Measurements from ENCODE around the gene SCAPER. TPM values are rescaled to one million over a fixed set of nuclear protein-coding genes. Genes with fewer than 3 reads are reported as not detected.

The SCAPER gene
- total RNA-seq, 4 donors from 2014 or later, result 18.7 to 22.4 (median 19.2) TPM

DNA sequence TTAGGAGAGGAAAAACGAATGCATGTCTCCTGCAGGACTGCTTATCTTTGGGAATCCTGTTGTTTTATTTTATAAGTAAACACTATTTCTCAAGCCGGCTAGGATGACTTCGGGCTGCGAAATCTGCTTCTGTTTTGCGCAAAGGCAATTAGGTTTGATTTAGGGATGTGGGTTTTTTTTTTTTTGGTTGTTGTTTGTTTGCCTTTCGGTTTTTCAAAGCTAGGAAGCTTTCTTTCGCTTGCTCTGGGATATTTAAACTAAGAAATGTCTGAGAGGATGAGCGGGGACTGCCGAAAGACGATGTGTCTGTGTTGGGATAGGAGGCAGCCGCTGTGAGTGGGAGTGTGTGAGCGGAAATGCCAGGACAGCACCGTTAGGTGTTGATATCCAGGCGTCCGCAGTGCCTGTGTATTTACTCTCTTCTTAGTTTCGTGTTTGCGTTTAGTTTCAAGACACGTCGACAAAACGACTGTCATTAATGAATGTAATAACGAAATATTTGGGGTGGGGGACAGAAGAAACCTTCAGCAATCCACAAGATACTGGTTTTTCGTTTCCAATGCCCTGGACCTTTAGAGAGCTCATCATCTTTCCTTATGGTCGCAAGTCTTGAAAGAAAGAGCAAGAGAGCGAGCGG is 568.0 kb downstream of the SCAPER start:
- DNase-seq (ENCODE audit: extremely low spot score), result no peak
- Histone ChIP-seq H3K4me1 (peaks cover 53 to 71% (median 68%) of the 10 kb centered on the region in 4 donors), H3K36me3 (peaks cover 0 to 20% (median 7%) of the 10 kb centered on the region in 4 donors), H3K27ac (replicated peaks in 1 of 4) (peak overlapping the region; percentile 78 to 82 (median 80)), H3K4me3 (peak overlapping the region; percentile 52 to 68 (median 57)), H3K9me3 (no peaks in the 10 kb centered on the region), H3K27me3 (peaks cover 0 to 91% (median 3%) of the 10 kb centered on the region in 4 donors)
- intact Hi-C loops (cut with DNase I), result no loop called here
- TF ChIP-seq, protein P1, sequence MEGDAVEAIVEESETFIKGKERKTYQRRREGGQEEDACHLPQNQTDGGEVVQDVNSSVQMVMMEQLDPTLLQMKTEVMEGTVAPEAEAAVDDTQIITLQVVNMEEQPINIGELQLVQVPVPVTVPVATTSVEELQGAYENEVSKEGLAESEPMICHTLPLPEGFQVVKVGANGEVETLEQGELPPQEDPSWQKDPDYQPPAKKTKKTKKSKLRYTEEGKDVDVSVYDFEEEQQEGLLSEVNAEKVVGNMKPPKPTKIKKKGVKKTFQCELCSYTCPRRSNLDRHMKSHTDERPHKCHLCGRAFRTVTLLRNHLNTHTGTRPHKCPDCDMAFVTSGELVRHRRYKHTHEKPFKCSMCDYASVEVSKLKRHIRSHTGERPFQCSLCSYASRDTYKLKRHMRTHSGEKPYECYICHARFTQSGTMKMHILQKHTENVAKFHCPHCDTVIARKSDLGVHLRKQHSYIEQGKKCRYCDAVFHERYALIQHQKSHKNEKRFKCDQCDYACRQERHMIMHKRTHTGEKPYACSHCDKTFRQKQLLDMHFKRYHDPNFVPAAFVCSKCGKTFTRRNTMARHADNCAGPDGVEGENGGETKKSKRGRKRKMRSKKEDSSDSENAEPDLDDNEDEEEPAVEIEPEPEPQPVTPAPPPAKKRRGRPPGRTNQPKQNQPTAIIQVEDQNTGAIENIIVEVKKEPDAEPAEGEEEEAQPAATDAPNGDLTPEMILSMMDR (IDR thresholded peaks at IDR 0.05), result no peak
- TF ChIP-seq POLR2AphosphoS5 (IDR thresholded peaks at IDR 0.05) (no peak), POLR2A (IDR thresholded peaks at IDR 0.05; ENCODE audit: low read depth) (no peak), EP300 (IDR thresholded peaks at IDR 0.05) (no peak)
- WGBS, result 5% methylated on average over 23 of the region's 25 CpGs

DNA sequence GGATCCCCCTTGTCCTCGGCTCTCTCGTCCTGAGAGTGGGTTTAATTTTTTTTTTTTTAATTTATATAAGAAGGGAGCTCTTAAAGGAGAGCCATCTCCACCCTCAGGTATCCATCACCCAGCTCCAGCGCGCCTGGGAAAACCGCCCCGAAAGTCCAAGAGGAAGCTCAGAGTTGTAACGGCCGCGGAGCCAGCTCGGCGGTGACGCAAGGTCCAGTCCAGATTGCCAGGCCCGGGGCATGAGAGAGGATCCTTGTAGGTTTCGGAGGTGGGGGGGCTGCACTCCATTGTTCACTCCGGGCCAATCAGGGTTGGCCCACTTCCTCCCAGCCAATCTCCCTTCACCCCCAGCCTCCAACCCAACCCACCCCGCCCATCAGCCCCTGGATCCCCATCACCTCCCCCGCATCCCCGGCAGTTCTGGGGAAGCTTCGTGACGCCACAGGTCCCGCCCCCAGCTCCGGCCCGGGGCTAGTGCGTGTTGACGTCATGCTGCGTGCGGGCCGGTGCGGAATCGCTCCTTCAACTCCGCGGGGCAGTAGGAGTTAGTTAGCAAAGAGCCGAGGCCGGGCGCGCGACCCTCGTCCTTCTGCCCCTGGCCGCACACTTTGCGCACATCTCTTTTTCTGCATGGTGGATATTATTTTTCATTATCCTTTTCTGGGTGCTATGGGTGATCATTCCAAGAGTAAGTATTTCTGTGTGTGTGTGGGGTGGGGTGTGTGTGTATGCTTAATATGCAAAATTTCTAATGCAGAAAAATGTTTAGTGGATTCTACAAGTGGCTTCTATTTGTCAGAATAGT is 568.7 kb downstream of the SCAPER start, which contains the start of gene ISL2:
Gene ISL2 (plus strand): TSS at position 520 of the 805 bp plus-strand sequence. CDS start 111 bp downstream, at position 631.
- peak; percentile 76 to 88 for TF ChIP-seq POLR2AphosphoS5 (IDR thresholded peaks at IDR 0.05)
- TF ChIP-seq EP300 (IDR thresholded peaks at IDR 0.05), result no peak
- peak; percentile 97 for DNase-seq (ENCODE audit: extremely low spot score)
- WGBS, result under 1% methylated on average over 18 of the region's 40 CpGs
- intact Hi-C loops (cut with DNase I), result no loop called here
- Histone ChIP-seq H3K4me3 (peak within 1 kb of the TSS; percentile 52 to 68 (median 57)), H3K9me3 (no peaks in the 10 kb centered on the region), H3K27ac (replicated peaks in 1 of 4) (peak within 1 kb of the TSS; percentile 78 to 82 (median 80)), H3K27me3 (peaks cover 0 to 84% (median 2%) of the 10 kb centered on the region in 4 donors), H3K4me1 (peaks cover 46 to 64% (median 63%) of the 10 kb centered on the region in 4 donors), H3K36me3 (peaks cover 0 to 14% (median 3%) of the 10 kb centered on the region in 4 donors)

DNA sequence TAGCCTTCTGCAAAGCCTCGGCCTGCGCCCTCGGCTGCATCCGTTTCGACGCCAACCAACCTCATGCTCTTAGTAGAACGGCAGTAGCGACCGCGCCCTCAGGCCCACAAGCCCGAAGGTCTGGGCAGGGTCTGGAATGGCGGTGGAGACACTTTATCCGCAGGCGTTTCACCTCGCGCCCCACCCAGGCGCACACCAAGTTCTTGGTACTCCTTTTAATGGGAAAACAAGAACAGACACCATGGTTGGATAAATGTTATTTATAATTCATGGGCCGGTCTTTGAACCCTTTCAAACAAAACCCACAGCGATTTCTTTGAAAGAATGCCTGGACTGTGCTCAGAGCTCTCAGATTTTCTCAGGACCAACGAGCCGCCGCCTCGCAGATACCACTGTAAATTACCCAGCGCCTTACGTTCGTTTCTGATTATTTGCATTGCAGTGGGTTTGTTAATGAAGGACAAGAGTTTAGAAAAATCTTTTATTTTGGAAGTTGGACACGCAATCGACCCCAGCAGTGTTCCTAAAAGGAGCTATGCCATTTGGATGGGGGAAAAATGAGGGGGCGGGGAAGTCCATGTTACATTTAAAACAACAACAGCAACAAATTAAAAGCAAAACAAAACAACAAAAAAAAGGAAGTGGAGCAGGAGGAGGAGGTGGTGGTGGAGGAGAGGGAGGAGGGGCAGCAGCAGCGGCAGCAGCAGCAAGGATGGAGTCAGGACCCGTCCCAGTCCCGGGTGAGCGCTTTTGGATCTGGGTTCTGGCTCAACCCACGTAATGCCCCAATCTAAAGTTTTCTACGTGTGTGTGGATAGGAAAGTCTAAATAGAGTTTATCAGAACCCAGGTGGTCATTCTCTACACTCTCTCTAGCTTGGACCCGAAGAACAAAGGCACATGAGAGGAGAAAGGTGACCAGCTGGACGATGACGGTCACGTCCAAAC is 569.6 kb downstream of the SCAPER start:
- H3K4me3 ChIP-seq, result peak overlapping the region; percentile 52 to 68 (median 57)
- 17% methylated on average over 39 of the region's 39 CpGs for WGBS
- H3K9me3 ChIP-seq, result no peaks in the 10 kb centered on the region
- peaks cover 0 to 5% (median 0%) of the 10 kb centered on the region in 4 donors for H3K36me3 ChIP-seq
- no peak for DNase-seq (ENCODE audit: extremely low spot score)
- intact Hi-C loops (cut with DNase I), result no loop called here
- H3K27me3 ChIP-seq, result peaks cover 0 to 75% (median 2%) of the 10 kb centered on the region in 4 donors
- H3K4me1 ChIP-seq, result peaks cover 37 to 55% (median 54%) of the 10 kb centered on the region in 4 donors
- TF ChIP-seq, protein P1 (IDR thresholded peaks at IDR 0.05), result no peak
- no peak for TF ChIP-seq POLR2AphosphoS5 (IDR thresholded peaks at IDR 0.05)
- TF ChIP-seq POLR2A (IDR thresholded peaks at IDR 0.05; ENCODE audit: low read depth), result no peak
- TF ChIP-seq EP300 (IDR thresholded peaks at IDR 0.05), result no peak
- peak overlapping the region; percentile 78 to 82 (median 80) for H3K27ac ChIP-seq (replicated peaks in 1 of 4)

DNA sequence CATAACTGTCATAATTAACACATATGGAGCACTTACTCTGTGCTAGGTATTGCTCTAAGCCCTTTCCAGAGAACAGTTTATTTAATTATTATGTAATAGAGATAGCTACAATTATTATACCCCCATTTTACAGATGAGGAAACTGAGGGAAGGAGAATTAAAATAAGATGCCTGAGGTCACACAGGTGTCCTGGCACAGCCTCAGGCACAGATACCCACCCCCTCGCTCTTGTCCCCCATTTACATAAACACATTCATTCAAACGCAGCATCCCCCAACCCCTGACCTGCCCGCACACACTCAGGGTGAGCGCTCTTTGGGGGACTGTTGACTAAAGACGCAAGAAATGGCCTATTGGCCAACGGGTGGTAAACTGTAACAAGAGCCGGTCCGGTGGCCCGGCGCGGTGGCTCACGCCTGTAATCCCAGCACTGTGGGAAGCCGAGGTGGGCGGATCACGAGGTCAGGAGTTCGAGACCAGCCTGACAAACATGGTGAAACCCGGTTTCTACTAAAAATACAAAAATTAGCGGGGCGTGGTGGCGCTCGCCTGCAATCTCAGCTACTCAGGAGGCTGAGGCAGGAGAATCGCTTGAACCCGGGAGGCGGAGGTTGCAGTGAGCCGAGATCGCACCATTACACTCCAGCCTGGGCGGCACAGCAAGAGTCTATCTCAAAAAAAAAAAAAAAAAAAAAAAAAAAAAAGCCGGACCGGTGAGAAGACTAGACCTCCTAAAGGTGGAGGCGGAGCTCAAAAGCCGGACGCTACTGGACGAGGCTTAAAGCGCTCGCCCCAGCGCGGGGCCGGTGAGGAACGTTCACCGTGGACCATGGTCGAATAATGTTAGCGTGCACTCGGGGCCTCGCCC is 570.5 kb downstream of the SCAPER start:
- H3K27me3 ChIP-seq, result peaks cover 0 to 72% (median 2%) of the 10 kb centered on the region in 4 donors
- peaks cover 28 to 46% (median 45%) of the 10 kb centered on the region in 4 donors for H3K4me1 ChIP-seq
- peak overlapping the region in 2 of 4 donors; percentile 79 to 81 for H3K27ac ChIP-seq (replicated peaks in 1 of 4)
- intact Hi-C loops (cut with DNase I), result loop anchor here (5.0 kb wide), 1 partner anchor 142 kb away; no protein-coding TSS in a partner anchor
- no peak for TF ChIP-seq EP300 (IDR thresholded peaks at IDR 0.05)
- no peak for TF ChIP-seq POLR2A (IDR thresholded peaks at IDR 0.05; ENCODE audit: low read depth)
- WGBS, result 43% methylated on average over 42 of the region's 44 CpGs
- no peaks in the 10 kb centered on the region for H3K36me3 ChIP-seq
- DNase-seq (ENCODE audit: extremely low spot score), result no peak
- no peaks in the 10 kb centered on the region for H3K9me3 ChIP-seq
- H3K4me3 ChIP-seq, result peak overlapping the region in 3 of 4 donors; percentile 52 to 68 (median 58)

Measured in esophagus muscularis mucosa (tissue), 4 donors.